ENCODE measurements around the gene KCNK1.
"Not testable (repeated sequence)": the region's sequence is repeated elsewhere in the genome, so short reads cannot be mapped to it uniquely, and the experiment has no call there.

KCNK1 gene

DNA sequence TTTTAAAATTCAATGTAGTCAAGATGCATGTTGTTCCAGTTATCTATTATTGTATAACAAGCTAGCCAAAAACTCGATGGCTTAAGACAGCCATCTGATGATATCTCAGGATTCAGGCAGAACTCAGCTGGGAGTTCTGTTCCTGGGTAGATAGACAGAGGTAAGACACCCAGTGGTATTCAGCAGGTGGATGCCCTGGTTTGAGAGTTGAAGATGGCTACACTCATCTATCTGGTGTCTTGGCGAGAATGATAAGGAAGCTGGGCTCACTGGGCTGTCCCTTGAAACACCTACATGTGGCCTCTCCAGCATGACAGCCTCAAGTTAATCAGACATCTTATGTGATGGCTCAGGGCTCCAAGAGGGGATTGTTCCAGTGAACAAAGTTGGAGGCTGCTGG lies 3.3 kb upstream of the KCNK1 start:
- no peak for DNase-seq (ENCODE audit: low read depth in 1 of 2, low spot score in 1 of 2)
- Histone ChIP-seq H3K4me3 (replicated peaks; ENCODE audit: insufficient read depth, low read length) (no peak overlapping the region), H3K27ac (replicated peaks) (no peak overlapping the region), H3K27me3 (ENCODE audit: insufficient read depth, poor library complexity, severe bottlenecking) (peaks cover 25% of the 10 kb centered on the region)
- TF ChIP-seq, protein P1, sequence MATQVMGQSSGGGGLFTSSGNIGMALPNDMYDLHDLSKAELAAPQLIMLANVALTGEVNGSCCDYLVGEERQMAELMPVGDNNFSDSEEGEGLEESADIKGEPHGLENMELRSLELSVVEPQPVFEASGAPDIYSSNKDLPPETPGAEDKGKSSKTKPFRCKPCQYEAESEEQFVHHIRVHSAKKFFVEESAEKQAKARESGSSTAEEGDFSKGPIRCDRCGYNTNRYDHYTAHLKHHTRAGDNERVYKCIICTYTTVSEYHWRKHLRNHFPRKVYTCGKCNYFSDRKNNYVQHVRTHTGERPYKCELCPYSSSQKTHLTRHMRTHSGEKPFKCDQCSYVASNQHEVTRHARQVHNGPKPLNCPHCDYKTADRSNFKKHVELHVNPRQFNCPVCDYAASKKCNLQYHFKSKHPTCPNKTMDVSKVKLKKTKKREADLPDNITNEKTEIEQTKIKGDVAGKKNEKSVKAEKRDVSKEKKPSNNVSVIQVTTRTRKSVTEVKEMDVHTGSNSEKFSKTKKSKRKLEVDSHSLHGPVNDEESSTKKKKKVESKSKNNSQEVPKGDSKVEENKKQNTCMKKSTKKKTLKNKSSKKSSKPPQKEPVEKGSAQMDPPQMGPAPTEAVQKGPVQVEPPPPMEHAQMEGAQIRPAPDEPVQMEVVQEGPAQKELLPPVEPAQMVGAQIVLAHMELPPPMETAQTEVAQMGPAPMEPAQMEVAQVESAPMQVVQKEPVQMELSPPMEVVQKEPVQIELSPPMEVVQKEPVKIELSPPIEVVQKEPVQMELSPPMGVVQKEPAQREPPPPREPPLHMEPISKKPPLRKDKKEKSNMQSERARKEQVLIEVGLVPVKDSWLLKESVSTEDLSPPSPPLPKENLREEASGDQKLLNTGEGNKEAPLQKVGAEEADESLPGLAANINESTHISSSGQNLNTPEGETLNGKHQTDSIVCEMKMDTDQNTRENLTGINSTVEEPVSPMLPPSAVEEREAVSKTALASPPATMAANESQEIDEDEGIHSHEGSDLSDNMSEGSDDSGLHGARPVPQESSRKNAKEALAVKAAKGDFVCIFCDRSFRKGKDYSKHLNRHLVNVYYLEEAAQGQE (IDR thresholded peaks at IDR 0.05; ENCODE audit: insufficient replicate concordance, low read depth): no peak
- TF ChIP-seq, protein P2, sequence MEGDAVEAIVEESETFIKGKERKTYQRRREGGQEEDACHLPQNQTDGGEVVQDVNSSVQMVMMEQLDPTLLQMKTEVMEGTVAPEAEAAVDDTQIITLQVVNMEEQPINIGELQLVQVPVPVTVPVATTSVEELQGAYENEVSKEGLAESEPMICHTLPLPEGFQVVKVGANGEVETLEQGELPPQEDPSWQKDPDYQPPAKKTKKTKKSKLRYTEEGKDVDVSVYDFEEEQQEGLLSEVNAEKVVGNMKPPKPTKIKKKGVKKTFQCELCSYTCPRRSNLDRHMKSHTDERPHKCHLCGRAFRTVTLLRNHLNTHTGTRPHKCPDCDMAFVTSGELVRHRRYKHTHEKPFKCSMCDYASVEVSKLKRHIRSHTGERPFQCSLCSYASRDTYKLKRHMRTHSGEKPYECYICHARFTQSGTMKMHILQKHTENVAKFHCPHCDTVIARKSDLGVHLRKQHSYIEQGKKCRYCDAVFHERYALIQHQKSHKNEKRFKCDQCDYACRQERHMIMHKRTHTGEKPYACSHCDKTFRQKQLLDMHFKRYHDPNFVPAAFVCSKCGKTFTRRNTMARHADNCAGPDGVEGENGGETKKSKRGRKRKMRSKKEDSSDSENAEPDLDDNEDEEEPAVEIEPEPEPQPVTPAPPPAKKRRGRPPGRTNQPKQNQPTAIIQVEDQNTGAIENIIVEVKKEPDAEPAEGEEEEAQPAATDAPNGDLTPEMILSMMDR (IDR thresholded peaks at IDR 0.05; ENCODE audit: insufficient read depth, low read length): no peak
- TF ChIP-seq POLR2AphosphoS5 (IDR thresholded peaks at IDR 0.05; ENCODE audit: low read depth) (no peak), GABPA (IDR thresholded peaks at IDR 0.05; ENCODE audit: low read depth) (no peak), SPI1 (IDR thresholded peaks at IDR 0.05; ENCODE audit: borderline replicate concordance, low read depth) (no peak)

DNA sequence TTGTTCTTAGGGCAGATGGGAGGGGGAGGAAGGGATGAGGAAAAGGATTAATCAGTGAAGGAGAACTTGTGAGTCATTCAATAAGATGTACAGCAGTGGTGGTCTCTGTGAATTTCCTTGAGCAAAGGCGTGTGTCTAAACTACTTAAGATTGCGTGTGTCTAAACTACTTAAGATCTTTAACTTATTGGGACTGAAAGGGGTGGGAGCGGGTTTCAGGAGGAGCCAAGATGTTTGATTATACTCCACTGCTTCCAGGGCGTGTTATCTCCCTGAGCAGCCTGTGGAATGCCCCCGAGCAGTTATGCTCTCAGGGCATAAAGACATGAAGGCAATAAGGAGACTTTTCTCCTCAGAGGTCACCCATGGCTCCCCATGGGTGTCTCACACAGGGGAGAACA lies 2.5 kb upstream of the KCNK1 start:
- not testable (repeated sequence) for DNase-seq (ENCODE audit: low read depth in 1 of 2, low spot score in 1 of 2); H3K4me3 ChIP-seq (replicated peaks; ENCODE audit: insufficient read depth, low read length); H3K27ac ChIP-seq (replicated peaks)
- H3K27me3 ChIP-seq (ENCODE audit: insufficient read depth, poor library complexity, severe bottlenecking): peaks cover 30% of the 10 kb centered on the region

DNA sequence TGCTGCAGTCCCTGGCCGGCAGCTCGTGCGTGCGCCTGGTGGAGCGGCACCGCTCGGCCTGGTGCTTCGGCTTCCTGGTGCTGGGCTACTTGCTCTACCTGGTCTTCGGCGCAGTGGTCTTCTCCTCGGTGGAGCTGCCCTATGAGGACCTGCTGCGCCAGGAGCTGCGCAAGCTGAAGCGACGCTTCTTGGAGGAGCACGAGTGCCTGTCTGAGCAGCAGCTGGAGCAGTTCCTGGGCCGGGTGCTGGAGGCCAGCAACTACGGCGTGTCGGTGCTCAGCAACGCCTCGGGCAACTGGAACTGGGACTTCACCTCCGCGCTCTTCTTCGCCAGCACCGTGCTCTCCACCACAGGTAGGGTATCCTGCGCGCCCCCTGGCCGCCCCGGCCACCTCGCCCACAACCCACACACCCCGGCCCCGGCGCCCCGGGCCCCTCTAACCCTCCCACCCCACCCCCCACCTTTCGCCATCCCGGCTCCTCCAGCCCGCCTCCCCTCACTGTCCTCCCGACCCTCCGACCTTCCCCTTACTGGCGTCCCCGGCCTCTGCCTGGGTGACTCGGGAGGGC lies 352 bp downstream of the KCNK1 start:
- Histone ChIP-seq H3K27ac (replicated peaks) (no peak overlapping the region), H3K27me3 (ENCODE audit: insufficient read depth, poor library complexity, severe bottlenecking) (peaks cover 33% of the 10 kb centered on the region), H3K4me3 (replicated peaks; ENCODE audit: insufficient read depth, low read length) (no peak overlapping the region)
- TF ChIP-seq POLR2AphosphoS5 (IDR thresholded peaks at IDR 0.05; ENCODE audit: low read depth) (no peak), SPI1 (IDR thresholded peaks at IDR 0.05; ENCODE audit: borderline replicate concordance, low read depth) (no peak), GABPA (IDR thresholded peaks at IDR 0.05; ENCODE audit: low read depth) (no peak)
- TF ChIP-seq, protein P2 (IDR thresholded peaks at IDR 0.05; ENCODE audit: insufficient read depth, low read length): no peak
- TF ChIP-seq, protein P1 (IDR thresholded peaks at IDR 0.05; ENCODE audit: insufficient replicate concordance, low read depth): no peak
- DNase-seq (ENCODE audit: low read depth in 1 of 2, low spot score in 1 of 2): no peak

DNA sequence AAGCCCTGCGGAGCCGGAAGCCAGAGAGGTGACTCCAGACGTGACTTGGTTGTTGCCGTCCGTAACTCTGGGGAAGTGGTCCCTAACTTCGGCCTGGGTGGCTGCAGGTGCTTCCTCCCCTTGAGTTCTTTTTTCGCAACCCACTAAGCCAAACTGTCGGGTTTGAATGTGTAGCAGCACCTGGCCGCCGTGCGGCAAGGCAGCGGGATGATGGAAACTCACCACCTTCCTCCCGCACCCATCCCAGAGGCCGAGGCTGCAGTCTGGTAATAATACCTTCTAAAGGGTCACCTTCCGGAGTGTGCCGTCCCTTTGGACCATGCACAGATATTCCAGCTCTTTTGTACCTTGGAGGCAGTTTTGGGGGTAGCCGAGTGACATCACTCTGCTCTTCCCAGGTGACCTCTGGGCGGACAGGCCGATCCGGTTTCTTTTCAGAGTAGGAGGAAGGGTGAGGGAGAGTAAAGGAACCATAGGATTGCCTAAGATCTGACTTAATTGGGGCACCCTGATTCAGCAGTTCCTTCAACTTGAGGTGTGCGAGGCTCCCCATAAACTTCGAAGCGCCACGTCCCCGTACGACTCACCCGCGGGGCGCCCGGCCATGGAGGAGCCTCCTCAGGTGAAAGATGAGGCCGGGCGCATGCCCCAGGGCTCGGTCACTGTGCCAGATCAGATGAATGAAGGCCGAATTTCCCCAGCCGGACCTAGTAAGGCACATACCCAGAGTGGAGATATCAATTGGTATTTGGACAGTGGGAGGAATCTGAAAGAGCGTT lies 1.0 kb downstream of the KCNK1 start:
- TF ChIP-seq, protein P2 (IDR thresholded peaks at IDR 0.05; ENCODE audit: insufficient read depth, low read length): no peak
- TF ChIP-seq GABPA (IDR thresholded peaks at IDR 0.05; ENCODE audit: low read depth) (no peak), SPI1 (IDR thresholded peaks at IDR 0.05; ENCODE audit: borderline replicate concordance, low read depth) (no peak), POLR2AphosphoS5 (IDR thresholded peaks at IDR 0.05; ENCODE audit: low read depth) (no peak)
- TF ChIP-seq, protein P1 (IDR thresholded peaks at IDR 0.05; ENCODE audit: insufficient replicate concordance, low read depth): no peak
- H3K27ac ChIP-seq (replicated peaks): no peak overlapping the region
- H3K4me3 ChIP-seq (replicated peaks; ENCODE audit: insufficient read depth, low read length): no peak overlapping the region
- peaks cover 33% of the 10 kb centered on the region for H3K27me3 ChIP-seq (ENCODE audit: insufficient read depth, poor library complexity, severe bottlenecking)
- DNase-seq (ENCODE audit: low read depth in 1 of 2, low spot score in 1 of 2): no peak

Measured in HL-60 (cell line).